KG1 (cell line): ENCODE data around the gene P3H3.

ENCODE experiments used
- DNase-seq: peaks from one replicate; lab custom pipeline; 2025; lab: John Stamatoyannopoulos, UW

The P3H3 gene

GRCh38 chr12:6826734-6827436 is 1.3 kb upstream of the P3H3 start:
- no peak for DNase-seq

DNA sequence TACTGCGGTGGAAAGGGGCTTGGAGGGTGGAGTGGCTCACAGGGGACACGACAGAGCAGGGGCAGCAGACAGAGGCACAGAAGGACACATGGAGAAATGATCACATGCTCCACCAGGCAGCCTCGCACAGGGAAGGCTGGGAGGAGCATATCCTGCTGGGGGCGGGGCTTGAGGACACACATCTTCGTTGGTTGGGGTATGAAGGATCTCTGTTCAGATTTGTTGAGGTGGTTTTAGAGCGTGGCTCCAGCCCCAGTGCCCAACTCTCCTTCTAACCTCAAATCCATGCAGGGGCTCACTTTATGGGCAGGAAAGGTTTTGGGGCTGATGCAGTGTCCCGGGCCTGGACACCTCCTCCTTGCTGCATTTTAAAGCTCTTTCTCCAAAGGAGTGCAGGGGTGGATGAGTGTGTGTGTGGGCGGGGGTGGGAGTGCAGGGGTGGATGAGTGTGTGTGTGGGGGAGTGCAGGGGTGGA is 733 bp upstream of the P3H3 start:
- DNase-seq: no peak

- no peak for DNase-seq
Observed at GRCh38 chr12:6828781-6829535, 751 bp downstream of the P3H3 start.

DNA sequence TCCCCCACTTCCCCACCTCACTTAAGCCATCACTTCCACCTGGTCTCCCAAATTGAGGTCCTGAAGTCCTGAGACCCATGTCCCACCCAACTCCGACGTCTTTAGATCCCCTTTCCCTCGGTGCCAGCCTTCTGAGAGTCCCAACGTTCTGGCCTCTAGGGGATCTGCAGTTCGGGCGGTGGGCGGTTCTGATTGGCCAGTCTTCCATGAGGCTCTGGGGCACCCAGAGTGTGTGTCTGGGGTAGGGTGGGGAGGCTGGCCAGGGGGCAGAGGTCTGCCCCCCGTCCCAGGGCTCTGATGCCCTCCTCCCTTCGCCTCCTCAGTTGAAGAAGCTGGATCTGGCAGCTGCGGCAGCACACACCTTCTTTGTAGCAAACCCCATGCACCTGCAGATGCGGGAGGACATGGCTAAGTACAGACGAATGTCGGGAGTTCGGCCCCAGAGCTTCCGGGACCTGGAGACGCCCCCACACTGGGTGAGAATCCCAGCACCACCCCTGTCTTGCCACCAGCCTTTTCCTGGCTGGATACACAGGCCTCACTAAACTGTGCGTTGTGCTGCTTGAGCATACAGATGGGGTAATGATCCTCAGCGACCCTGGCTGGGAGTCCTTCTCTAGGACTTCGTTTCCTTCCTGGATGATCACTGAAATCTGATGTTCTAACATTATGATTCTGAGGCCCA is 1.5 kb downstream of the P3H3 start:
- DNase-seq: peak; percentile 13

GRCh38 chr12:6830286-6830890 is 2.2 kb downstream of the P3H3 start:
- no peak for DNase-seq

DNA sequence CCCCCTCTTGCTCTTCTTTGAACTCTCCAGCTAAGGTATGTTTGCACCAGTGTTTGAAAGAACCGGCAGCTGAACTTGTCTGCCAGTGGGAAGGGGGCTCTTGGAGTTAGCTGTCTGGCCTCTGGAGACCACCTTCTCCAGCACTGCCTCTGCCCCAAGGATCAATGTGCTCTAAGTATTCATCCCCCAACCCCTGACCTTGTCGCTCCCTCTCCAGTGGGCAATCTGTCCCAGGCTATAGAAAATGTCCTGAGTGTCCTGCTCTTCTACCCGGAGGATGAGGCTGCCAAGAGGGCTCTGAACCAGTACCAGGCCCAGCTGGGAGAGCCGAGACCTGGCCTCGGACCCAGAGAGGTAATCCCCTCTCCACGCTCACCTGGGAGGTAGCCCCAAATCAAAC is 2.8 kb downstream of the P3H3 start:
- DNase-seq: no peak

DNA sequence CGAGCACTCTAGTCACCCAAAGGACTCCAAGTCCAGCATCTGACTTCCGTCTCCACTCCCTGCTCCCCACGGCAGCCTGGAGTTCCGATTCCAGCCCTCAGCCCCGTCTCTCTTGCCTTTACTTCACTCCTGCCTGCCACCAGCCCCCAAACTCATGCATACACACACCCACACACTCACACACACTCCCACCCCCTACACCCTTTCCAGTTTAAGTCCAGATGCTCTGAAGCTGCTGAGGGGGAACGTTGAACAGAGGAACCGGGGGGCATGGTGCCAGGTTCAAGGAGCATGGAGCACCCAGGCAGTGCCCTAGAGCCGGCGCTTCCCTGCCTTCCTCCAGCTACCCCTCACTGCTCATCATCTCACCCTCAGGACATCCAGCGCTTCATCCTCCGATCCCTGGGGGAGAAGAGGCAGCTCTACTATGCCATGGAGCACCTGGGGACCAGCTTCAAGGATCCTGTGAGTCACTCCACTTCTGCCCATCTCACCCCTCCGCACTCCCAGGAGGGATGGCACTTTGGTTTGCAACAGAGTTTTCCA is 3.3 kb downstream of the P3H3 start:
- DNase-seq: no peak

GRCh38 chr12:6832125-6832524 is 3.9 kb downstream of the P3H3 start:
- DNase-seq: no peak

DNA sequence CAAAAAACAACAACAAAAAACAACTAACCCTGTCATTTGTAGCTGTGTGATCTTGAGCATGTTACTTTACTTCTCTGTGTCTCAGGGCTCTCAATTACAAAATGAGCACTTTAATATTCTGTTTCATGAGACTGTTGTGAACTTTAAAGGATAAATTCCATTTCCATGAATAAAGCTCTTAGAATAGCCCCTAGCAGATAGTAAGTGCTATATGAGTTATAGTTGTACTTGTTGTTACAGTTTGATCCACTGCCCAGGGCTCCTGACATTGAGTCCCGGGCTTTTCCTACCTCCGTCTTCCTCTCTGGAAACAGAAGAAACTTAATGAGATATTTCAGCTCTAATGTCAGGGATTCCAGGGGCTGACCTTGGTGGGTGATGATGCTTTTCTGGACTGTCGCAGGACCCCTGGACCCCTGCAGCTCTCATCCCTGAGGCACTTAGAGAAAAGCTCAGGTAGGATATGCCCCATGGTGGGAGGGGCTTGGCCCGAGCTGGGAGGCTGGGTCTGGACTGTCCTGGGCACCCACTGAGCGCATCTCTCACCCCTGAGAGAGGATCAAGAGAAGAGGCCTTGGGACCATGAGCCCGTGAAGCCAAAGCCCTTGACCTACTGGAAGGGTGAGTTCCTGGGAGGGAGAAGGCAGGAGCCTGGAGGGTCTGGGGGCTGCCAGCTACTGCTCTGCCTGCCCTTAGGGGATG is 5.1 kb downstream of the P3H3 start:
- DNase-seq: no peak

GRCh38 chr12:6834254-6834653 is 6.0 kb downstream of the P3H3 start:
- DNase-seq: no peak

GRCh38 chr12:6834873-6835272 is 6.7 kb downstream of the P3H3 start:
- no peak for DNase-seq

GRCh38 chr12:6836851-6837250 is 8.6 kb downstream of the P3H3 start:
- no peak for DNase-seq

- DNase-seq: no peak
Observed at GRCh38 chr12:6837370-6838060, 9.3 kb downstream of the P3H3 start.

- DNase-seq: no peak
Observed at GRCh38 chr12:6838854-6839253, 10.6 kb downstream of the P3H3 start.

DNA sequence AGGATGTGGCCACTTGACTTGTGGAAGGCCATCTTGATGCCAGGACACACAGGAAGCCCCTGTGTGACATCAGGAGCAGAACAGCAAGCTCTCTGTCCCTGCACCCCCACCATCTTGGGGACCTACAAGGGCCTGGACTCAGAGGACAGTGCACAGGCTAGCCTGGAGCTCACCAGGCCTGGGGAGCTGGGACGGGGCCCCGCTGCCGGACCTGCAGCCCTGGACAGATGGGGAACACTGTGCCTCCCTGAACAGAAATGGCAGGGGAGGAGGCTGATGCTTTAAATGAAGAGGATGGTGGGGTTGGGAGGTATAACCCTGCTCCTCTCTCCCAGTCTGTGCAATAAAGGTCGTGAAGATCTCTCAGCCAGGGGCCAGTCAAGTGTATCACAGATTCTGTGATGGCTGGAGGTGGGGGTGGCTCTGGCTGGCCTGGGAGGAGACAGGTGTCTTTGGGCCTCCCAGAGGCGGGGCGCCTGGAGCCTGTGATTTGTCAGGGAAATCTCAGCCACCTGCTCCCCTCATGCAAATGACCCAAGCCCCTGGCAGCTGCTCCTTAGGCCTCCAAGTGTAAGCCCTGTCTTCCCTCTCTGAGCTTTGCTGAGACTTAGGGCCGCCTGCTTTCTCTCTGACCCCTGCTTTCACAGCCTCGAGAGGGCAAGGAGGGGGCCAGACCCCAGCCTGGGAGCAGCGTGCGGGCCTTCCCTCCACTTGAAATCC is 11.4 kb downstream of the P3H3 start:
- DNase-seq: no peak

- DNase-seq: no peak
Observed at GRCh38 chr12:6840330-6840729, 12.1 kb downstream of the P3H3 start.

- DNase-seq: no peak
Observed at GRCh38 chr12:6840761-6841515, 12.7 kb downstream of the P3H3 start, which contains the start of gene GNB3. Gene GNB3 (plus strand): TSS chr12:6840925. CDS start chr12:6841288, 363 bp downstream.

DNA sequence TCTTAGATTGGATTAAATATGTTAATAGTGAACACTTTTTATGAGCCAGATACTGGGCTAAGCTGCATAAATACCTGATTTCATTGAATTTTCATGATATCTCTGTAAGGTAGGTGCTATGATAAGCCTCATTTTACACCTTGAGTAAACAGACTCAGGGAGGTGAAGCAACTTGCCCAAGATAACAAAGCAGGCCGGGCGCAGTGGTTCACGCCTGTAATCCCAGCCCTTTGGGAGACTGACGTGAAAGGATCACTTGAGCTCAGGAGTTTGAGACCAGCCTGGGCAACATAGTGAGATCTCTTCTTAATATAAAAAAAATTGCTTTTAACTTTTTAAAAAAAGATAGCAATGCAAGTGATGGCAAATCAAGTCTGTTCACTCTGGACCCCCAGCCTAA is 13.9 kb downstream of the P3H3 start:
- no peak for DNase-seq

- DNase-seq: no peak
Observed at GRCh38 chr12:6843118-6843902, 15.1 kb downstream of the P3H3 start.
